ENCODE data around the gene ITPK1.

GRCh38 chr14:93078870-93079269 is 36.9 kb downstream of the ITPK1 start:
- TF ChIP-seq POLR2AphosphoS5 (IDR thresholded peaks at IDR 0.05) = no peak
- TF ChIP-seq CTCF (IDR thresholded peaks at IDR 0.05) = no peak
- no peak for TF ChIP-seq POLR2A (IDR thresholded peaks at IDR 0.05)

All from stomach (tissue), 4 donors.